ENCODE results near the gene MERTK.

DNA sequence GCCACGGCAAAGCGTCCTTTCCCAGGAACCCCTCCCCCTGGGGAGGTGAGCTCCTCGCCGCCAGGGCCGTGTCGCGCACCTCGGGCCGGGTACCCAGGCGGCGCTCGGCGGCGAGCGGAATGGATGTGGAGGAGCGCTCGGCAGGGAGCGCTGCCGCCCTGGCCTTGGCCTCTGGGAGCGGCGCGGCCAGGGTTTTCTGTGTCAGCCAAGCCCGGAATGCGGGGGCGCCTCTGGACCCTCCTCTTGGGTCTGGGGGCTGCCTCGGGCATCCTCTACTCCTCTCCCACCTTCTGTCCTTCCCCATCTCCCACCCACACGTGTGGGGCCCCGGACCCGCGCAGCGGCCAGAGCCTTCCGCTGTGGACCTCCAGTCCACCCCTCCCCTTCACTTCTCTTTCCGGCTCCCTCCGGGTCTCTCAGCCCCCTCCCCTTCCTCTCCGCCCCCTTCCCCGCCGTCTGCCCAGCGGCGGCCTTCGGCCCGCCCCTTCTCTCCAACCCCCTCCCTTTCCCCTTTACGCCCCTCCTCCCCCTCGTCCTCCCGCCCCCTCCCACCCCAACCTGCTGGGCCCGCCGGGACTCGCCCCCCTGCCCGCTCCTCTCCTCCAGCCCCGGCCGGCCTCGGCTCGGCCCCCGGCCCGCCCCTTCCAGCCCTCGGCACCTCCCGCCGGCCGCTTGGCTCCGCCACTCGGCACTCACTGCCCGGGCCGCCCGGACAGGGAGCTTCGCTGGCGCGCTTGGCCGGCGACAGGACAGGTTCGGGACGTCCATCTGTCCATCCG is at the start of gene MERTK:
- peak; percentile 79 to 88 for TF ChIP-seq POLR2A (IDR thresholded peaks at IDR 0.05)
- TF ChIP-seq CTCF (IDR thresholded peaks at IDR 0.05): peak; percentile 40 to 88 (median 63)
- TF ChIP-seq POLR2AphosphoS5 (IDR thresholded peaks at IDR 0.05): peak; percentile 84
- no peak for TF ChIP-seq EP300 (IDR thresholded peaks at IDR 0.05)

Measured in gastroesophageal sphincter (tissue), 3 donors.